ENCODE data around the gene GRK6.

GRCh38 chr5:177490992-177491391 is 64.5 kb downstream of the GRK6 start:
- TF ChIP-seq EZH2 (IDR thresholded peaks at IDR 0.05; ENCODE audit: borderline replicate concordance, low read length): no peak
- TF ChIP-seq, protein P1, sequence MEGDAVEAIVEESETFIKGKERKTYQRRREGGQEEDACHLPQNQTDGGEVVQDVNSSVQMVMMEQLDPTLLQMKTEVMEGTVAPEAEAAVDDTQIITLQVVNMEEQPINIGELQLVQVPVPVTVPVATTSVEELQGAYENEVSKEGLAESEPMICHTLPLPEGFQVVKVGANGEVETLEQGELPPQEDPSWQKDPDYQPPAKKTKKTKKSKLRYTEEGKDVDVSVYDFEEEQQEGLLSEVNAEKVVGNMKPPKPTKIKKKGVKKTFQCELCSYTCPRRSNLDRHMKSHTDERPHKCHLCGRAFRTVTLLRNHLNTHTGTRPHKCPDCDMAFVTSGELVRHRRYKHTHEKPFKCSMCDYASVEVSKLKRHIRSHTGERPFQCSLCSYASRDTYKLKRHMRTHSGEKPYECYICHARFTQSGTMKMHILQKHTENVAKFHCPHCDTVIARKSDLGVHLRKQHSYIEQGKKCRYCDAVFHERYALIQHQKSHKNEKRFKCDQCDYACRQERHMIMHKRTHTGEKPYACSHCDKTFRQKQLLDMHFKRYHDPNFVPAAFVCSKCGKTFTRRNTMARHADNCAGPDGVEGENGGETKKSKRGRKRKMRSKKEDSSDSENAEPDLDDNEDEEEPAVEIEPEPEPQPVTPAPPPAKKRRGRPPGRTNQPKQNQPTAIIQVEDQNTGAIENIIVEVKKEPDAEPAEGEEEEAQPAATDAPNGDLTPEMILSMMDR (conservative IDR thresholded peaks at IDR 0.05 in 1 of 2, IDR thresholded peaks at IDR 0.05 in 1 of 2; ENCODE audit: extremely low read depth in 1 of 2, insufficient read depth in 1 of 2, low read depth in 1 of 2, low read length in 2 of 2): no peak

All from mammary epithelial cell (primary cell).